Measurements from ENCODE around the gene CEP131.
"Not testable (repeated sequence)": the region's sequence is repeated elsewhere in the genome, so short reads cannot be mapped to it uniquely, and the experiment has no call there.

Gene CEP131

GRCh38 chr17:81165246-81166032, 57.3 kb downstream of the CEP131 start, which contains the start of gene PVALEF:
PVALEF (plus strand) TSS chr17:81165507; CDS start chr17:81181227, 15,720 bp downstream.
- DNase-seq (ENCODE audit: low read depth in 2 of 2) = no peak

GRCh38 chr17:81164371-81165245, 58.2 kb downstream of the CEP131 start:
- DNase-seq (ENCODE audit: low read depth in 2 of 2) = no peak

- DNase-seq (ENCODE audit: low read depth in 2 of 2) = no peak
Observed at GRCh38 chr17:81163703-81164370, 58.9 kb downstream of the CEP131 start.

GRCh38 chr17:81163051-81163695, 59.6 kb downstream of the CEP131 start:
- DNase-seq (ENCODE audit: low read depth in 2 of 2) = no peak

GRCh38 chr17:81162491-81162890, 60.3 kb downstream of the CEP131 start:
- no peak for DNase-seq (ENCODE audit: low read depth in 2 of 2)

- no peak for DNase-seq (ENCODE audit: low read depth in 2 of 2)
Observed at GRCh38 chr17:81161972-81162371, 60.8 kb downstream of the CEP131 start.

- no peak for DNase-seq (ENCODE audit: low read depth in 2 of 2)
Observed at GRCh38 chr17:81161536-81161935, 61.2 kb downstream of the CEP131 start.

- DNase-seq (ENCODE audit: low read depth in 2 of 2) = no peak
Observed at GRCh38 chr17:81160747-81161453, 61.9 kb downstream of the CEP131 start.

- no peak for DNase-seq (ENCODE audit: low read depth in 2 of 2)
Observed at GRCh38 chr17:81160306-81160705, 62.5 kb downstream of the CEP131 start.

- DNase-seq (ENCODE audit: low read depth in 2 of 2) = no peak
Observed at GRCh38 chr17:81159611-81160265, 63.0 kb downstream of the CEP131 start.

GRCh38 chr17:81158688-81159590, 63.8 kb downstream of the CEP131 start:
- no peak for DNase-seq (ENCODE audit: low read depth in 2 of 2)

- no peak for DNase-seq (ENCODE audit: low read depth in 2 of 2)
Observed at GRCh38 chr17:81157848-81158687, 64.7 kb downstream of the CEP131 start.

- no peak for DNase-seq (ENCODE audit: low read depth in 2 of 2)
Observed at GRCh38 chr17:81156866-81157805, 65.6 kb downstream of the CEP131 start.

- no peak for DNase-seq (ENCODE audit: low read depth in 2 of 2)
Observed at GRCh38 chr17:81154961-81155360, 67.8 kb downstream of the CEP131 start.

- not testable (repeated sequence) for DNase-seq (ENCODE audit: low read depth in 2 of 2)
Observed at GRCh38 chr17:81154016-81154415, 68.7 kb downstream of the CEP131 start.

- no peak for DNase-seq (ENCODE audit: low read depth in 2 of 2)
Observed at GRCh38 chr17:81153340-81153803, 69.4 kb downstream of the CEP131 start.

- DNase-seq (ENCODE audit: low read depth in 2 of 2) = no peak
Observed at GRCh38 chr17:81152288-81152828, 70.4 kb downstream of the CEP131 start.
